Measurements from ENCODE around the gene SLC6A6. TPM values are rescaled to one million over a fixed set of nuclear protein-coding genes. Genes with fewer than 3 reads are reported as not detected.

Gene SLC6A6
- total and polyA plus RNA-seq, 10 donors = 3.4 to 150 (median 104) TPM

DNA sequence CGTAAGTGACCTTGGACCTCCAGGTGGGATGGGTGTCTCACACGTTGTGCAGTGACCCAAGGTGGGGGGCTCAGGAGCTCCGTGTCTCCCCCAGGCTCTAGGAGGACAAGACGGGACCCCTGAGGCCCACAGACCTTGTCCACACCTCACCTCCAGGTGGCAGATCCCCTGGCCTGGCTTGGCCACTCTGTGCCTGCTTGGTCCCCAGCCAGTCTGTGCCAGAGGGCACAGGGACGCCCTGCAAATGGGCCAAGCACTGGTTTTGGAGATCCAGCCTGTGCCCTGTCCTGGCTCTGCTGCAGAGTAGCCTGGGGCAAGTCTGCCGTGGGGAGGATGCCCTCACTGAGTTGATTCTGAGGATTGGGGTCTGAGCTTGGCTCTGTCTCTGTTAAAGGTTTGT lies 14.0 kb downstream of the SLC6A6 start:
- H3K4me1 ChIP-seq = peaks cover 10 to 97% (median 55%) of the 10 kb centered on the region in 6 donors
- no peak overlapping the region for H3K4me3 ChIP-seq
- no peak for DNase-seq
- 87 to 94% (median 89%) methylated on average over 6 of the region's 6 CpGs for WGBS, 5 donors
- TF ChIP-seq POLR2AphosphoS5 (IDR thresholded peaks at IDR 0.05) (peak in 1 of 3 donors; percentile 47), POLR2A (IDR thresholded peaks at IDR 0.05) (no peak)
- TF ChIP-seq, protein P1, sequence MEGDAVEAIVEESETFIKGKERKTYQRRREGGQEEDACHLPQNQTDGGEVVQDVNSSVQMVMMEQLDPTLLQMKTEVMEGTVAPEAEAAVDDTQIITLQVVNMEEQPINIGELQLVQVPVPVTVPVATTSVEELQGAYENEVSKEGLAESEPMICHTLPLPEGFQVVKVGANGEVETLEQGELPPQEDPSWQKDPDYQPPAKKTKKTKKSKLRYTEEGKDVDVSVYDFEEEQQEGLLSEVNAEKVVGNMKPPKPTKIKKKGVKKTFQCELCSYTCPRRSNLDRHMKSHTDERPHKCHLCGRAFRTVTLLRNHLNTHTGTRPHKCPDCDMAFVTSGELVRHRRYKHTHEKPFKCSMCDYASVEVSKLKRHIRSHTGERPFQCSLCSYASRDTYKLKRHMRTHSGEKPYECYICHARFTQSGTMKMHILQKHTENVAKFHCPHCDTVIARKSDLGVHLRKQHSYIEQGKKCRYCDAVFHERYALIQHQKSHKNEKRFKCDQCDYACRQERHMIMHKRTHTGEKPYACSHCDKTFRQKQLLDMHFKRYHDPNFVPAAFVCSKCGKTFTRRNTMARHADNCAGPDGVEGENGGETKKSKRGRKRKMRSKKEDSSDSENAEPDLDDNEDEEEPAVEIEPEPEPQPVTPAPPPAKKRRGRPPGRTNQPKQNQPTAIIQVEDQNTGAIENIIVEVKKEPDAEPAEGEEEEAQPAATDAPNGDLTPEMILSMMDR (IDR thresholded peaks at IDR 0.05 in 8 of 11, conservative IDR thresholded peaks at IDR 0.05 in 3 of 11) = no peak
- H3K27me3 ChIP-seq (replicated peaks in 1 of 7) = no peaks in the 10 kb centered on the region
- intact Hi-C loops (cut with DNase I; ENCODE audit: low total_unique reads) = no loop called here
- no peaks in the 10 kb centered on the region for H3K9me3 ChIP-seq
- H3K36me3 ChIP-seq = peaks cover 0 to 87% (median 26%) of the 10 kb centered on the region in 6 donors
- H3K27ac ChIP-seq = peak overlapping the region in 3 of 8 donors; percentile 22 to 90 (median 59)

- intact Hi-C loops (cut with DNase I; ENCODE audit: low total_unique reads) = no loop called here
- Histone ChIP-seq H3K27me3 (replicated peaks in 1 of 7) (no peaks in the 10 kb centered on the region), H3K27ac (peak overlapping the region in 7 of 8 donors; percentile 48 to 90 (median 76)), H3K4me1 (peaks cover 10 to 97% (median 53%) of the 10 kb centered on the region in 6 donors), H3K4me3 (peak overlapping the region in 1 of 8 donors; percentile 45), H3K36me3 (peaks cover 0 to 88% (median 22%) of the 10 kb centered on the region in 6 donors), H3K9me3 (no peaks in the 10 kb centered on the region)
- TF ChIP-seq, protein P1 (IDR thresholded peaks at IDR 0.05 in 8 of 11, conservative IDR thresholded peaks at IDR 0.05 in 3 of 11) = no peak
- TF ChIP-seq POLR2AphosphoS5 (IDR thresholded peaks at IDR 0.05) (peak in 2 of 3 donors; percentile 26 to 73), POLR2A (IDR thresholded peaks at IDR 0.05) (no peak)
- DNase-seq = peak; percentile 86
- 71 to 80% (median 75%) methylated on average over 15 to 17 of the region's 17 CpGs for WGBS, 5 donors
Measured at GRCh38 chr3:14418296-14419250, 16.2 kb downstream of the SLC6A6 start.

DNA sequence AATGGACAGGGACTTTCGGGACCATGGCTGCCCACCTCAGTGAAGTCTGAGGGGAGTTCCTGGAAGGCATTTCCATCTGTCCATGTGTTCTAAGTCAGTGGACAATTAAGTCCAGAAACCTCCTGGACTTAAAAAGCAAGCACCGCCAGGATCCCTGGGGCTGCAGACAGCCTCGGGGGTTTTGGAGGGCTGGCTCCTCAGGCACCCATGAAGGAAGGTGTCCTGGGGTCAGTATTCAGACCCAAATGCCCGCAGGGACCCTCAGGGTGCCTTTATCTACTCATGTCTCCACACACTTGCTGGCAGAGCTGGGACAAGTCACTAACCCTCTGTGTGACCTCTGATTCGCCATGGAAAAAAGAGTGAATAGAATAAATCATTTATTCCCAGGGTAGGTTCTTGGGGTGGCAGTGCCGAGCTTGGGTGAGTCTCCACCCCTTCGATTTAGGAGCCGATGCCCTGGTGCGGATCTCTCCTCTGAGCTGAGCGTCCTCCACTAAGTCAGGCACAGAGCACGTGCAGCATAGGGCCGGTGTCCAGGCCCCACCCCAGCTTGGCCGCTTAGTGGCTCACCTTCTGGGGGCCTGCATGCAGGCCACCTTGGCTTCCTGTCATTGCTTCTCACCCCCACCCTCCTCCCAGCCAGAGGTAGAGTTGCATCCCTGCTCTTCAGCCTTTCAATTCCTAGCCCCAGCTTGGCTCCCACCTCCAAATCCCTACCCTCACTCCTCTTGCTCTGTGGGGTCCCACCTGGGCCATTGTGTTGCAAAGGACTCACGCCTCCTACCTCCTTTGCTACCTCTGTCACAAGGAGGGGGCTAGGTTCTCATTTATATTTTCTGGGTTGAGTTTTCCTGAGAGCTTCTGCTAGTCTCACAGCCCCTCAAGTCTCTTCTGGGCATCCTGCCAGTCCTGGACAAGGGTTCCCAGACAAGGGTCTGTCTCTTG lies 19.9 kb downstream of the SLC6A6 start:
- Histone ChIP-seq H3K4me1 (peaks cover 46 to 97% (median 73%) of the 10 kb centered on the region in 6 donors), H3K36me3 (peaks cover 0 to 74% (median 10%) of the 10 kb centered on the region in 6 donors)

GRCh38 chr3:14423197-14423743 lies 20.9 kb downstream of the SLC6A6 start:
- peak overlapping the region in 4 of 8 donors; percentile 15 to 99 (median 96) for H3K27ac ChIP-seq
- 76 to 92% (median 86%) methylated on average over 2 of the region's 2 CpGs for WGBS, 5 donors
- no peaks in the 10 kb centered on the region for H3K27me3 ChIP-seq (replicated peaks in 1 of 7)
- no peak for DNase-seq
- H3K36me3 ChIP-seq = peaks cover 0 to 74% (median 4%) of the 10 kb centered on the region in 6 donors
- TF ChIP-seq POLR2A (IDR thresholded peaks at IDR 0.05) = no peak
- TF ChIP-seq POLR2AphosphoS5 (IDR thresholded peaks at IDR 0.05) = no peak
- TF ChIP-seq, protein P1 (IDR thresholded peaks at IDR 0.05 in 8 of 11, conservative IDR thresholded peaks at IDR 0.05 in 3 of 11) = no peak
- intact Hi-C loops (cut with DNase I; ENCODE audit: low total_unique reads) = no loop called here
- no peak overlapping the region for H3K4me3 ChIP-seq
- H3K4me1 ChIP-seq = peaks cover 52 to 97% (median 76%) of the 10 kb centered on the region in 6 donors
- H3K9me3 ChIP-seq = no peaks in the 10 kb centered on the region

More for the DNA sequence above, 19.9 kb downstream of the SLC6A6 start:
- WGBS, 5 donors = 92 to 96% (median 95%) methylated on average over 11 to 14 of the region's 14 CpGs
- no peak for DNase-seq
- no peak overlapping the region for H3K4me3 ChIP-seq
- intact Hi-C loops (cut with DNase I; ENCODE audit: low total_unique reads) = no loop called here
- peak overlapping the region in 3 of 8 donors; percentile 94 to 99 (median 97) for H3K27ac ChIP-seq
- no peaks in the 10 kb centered on the region for H3K9me3 ChIP-seq
- H3K27me3 ChIP-seq (replicated peaks in 1 of 7) = no peaks in the 10 kb centered on the region
- TF ChIP-seq POLR2AphosphoS5 (IDR thresholded peaks at IDR 0.05) (peak in 1 of 3 donors; percentile 33), POLR2A (IDR thresholded peaks at IDR 0.05) (no peak)

All from spleen (tissue), 11 donors.